ENCODE results near the gene IGSF21. TPM values are rescaled to one million over a fixed set of nuclear protein-coding genes. Genes with fewer than 3 reads are reported as not detected.

Gene IGSF21
- total and polyA plus RNA-seq, 2 of the 8 experiments (the other 6 are each of a cell fraction or from before 2014, with no cell fraction given): 22.5 to 28.5 TPM

GRCh38 chr1:18299441-18300338, 192.1 kb downstream of the IGSF21 start:
- Histone ChIP-seq H2BK12ac (ENCODE audit: low read depth, low read length) (peak overlapping the region; percentile 73), H3K36me3 (ENCODE audit: control insufficient read depth in 2 of 4, insufficient read depth in 4 of 4, low read length in 3 of 4) (no peaks in the 10 kb centered on the region), H2AK5ac (ENCODE audit: low read depth, low read length) (peak overlapping the region; percentile 67; the same call in 1 of the 2 replicates), H3K4me3 (ENCODE audit: extremely low read depth in 1 of 4, insufficient read depth in 2 of 4, low read depth in 3 of 4, low read length in 4 of 4) (no peak overlapping the region), H2AFZ (ENCODE audit: low read length) (no peak overlapping the region), H4K91ac (replicated peaks; ENCODE audit: insufficient read length, low read length) (peak overlapping the region; percentile 75), H3K4ac (replicated peaks; ENCODE audit: insufficient read length, low read depth, low read length) (peak overlapping the region; percentile 93), H3K18ac (ENCODE audit: extremely low read depth, low read length) (peak overlapping the region; percentile 78), H4K8ac (ENCODE audit: extremely low read depth, insufficient read depth, low read length) (no peak overlapping the region), H4K20me1 (replicated peaks in 1 of 2; ENCODE audit: control insufficient read depth in 1 of 2, insufficient read depth in 2 of 2, low read length in 2 of 2) (no peaks in the 10 kb centered on the region), H3K56ac (replicated peaks; ENCODE audit: insufficient read length, low read depth, low read length) (peak overlapping the region; percentile 50), H4K5ac (ENCODE audit: insufficient read length, low read depth, low read length) (no peak overlapping the region), H3K23me2 (ENCODE audit: low read depth, low read length) (peaks cover 2% of the 10 kb centered on the region; the same call in 1 of the 2 replicates), H3K9me3 (ENCODE audit: insufficient read depth in 2 of 2, low read depth in 1 of 2, low read length in 1 of 2) (no peaks in the 10 kb centered on the region), H3K4me2 (ENCODE audit: insufficient read depth in 1 of 2, low read depth in 2 of 2, low read length in 2 of 2) (no peak overlapping the region), H2BK120ac (replicated peaks; ENCODE audit: low read depth, low read length) (peak overlapping the region; percentile 90), H3K4me1 (replicated peaks in 1 of 4; ENCODE audit: control insufficient read depth in 3 of 4, insufficient read depth in 4 of 4, low read length in 3 of 4) (peaks cover 17 to 36% (median 18%) of the 10 kb centered on the region in 4 experiments), H3K27ac (ENCODE audit: low read depth, low read length) (peak overlapping the region; percentile 18; the same call in 1 of the 2 replicates), H3K9ac (replicated peaks in 1 of 4; ENCODE audit: extremely low read depth in 1 of 4, low read depth in 3 of 4, low read length in 3 of 4) (no peak overlapping the region), H3K23ac (ENCODE audit: insufficient read length) (no peak overlapping the region), H3K79me2 (ENCODE audit: control insufficient read depth in 1 of 2, insufficient read depth in 2 of 2, low read length in 2 of 2) (no peaks in the 10 kb centered on the region), H3K14ac (ENCODE audit: insufficient read length) (no peak overlapping the region), H2BK5ac (ENCODE audit: low read depth, low read length) (peak overlapping the region; percentile 93; the same call in 1 of the 2 replicates), H2BK15ac (ENCODE audit: low read length) (no peak overlapping the region), H2BK20ac (ENCODE audit: low read length) (peak overlapping the region; percentile 99), H3K27me3 (replicated peaks in 1 of 4; ENCODE audit: control insufficient read depth in 3 of 4, extremely low read depth in 1 of 4, insufficient read depth in 3 of 4, low read length in 3 of 4) (no peaks in the 10 kb centered on the region), H3K79me1 (ENCODE audit: low read depth, low read length) (no peaks in the 10 kb centered on the region)
- peak; percentile 58 for FAIRE-seq
- TF ChIP-seq MAX (IDR thresholded peaks at IDR 0.05) (peak; percentile 42; the same call in 1 of the 2 replicates), CTCF (IDR thresholded peaks at IDR 0.05; ENCODE audit: control extremely low read depth in 1 of 3, insufficient read depth in 1 of 3, low read depth in 1 of 3, low read length in 3 of 3) (peak; percentile 75 to 86 (median 84)), CBX5 (IDR thresholded peaks at IDR 0.05; ENCODE audit: low read depth, low read length) (no peak), E2F6 (IDR thresholded peaks at IDR 0.05) (0 out of 2 replicates have a peak, but pooled peaks have one; percentile 18), RAD21 (IDR thresholded peaks at IDR 0.05 in 1 of 2, conservative IDR thresholded peaks at IDR 0.05 in 1 of 2; ENCODE audit: low read depth in 2 of 2, low read length in 2 of 2) (peak; percentile 53 to 71), TAF7 (optimal IDR thresholded peaks at IDR 0.05; ENCODE audit: borderline replicate concordance, low read depth, low read length) (no peak)
- ChIA-PET CTCF (ENCODE audit: partially characterized antibody) (interaction anchor here (0.6 to 9.4 kb wide), 75 partner anchors 9 to 745 kb away, joined by 3 to 132 read pairs (median 4); partner anchors contain the start of gene KLHDC7A), POLR2A (ENCODE audit: partially characterized antibody) (interaction anchor here (1.2 to 3.6 kb wide), 11 partner anchors 9 to 140 kb away, joined by 3 to 19 read pairs (median 6); no protein-coding TSS in a partner anchor)
- 72% methylated on average over 7 of the region's 7 CpGs; no CpG with 5 or more reads in 1 of the 2 experiments for WGBS, 2 experiments (ENCODE audit: extremely low coverage in 1 of 2, insufficient coverage in 1 of 2, insufficient read length in 1 of 2, insufficient replicate concordance in 2 of 2, low coverage in 1 of 2, low lambda C conversion rate in 2 of 2, missing lambda C conversion rate in 1 of 2)
- DNase-seq (ENCODE audit: low read depth in 1 of 2, low spot score in 2 of 2): peak in 1 of 2 experiments; percentile 62
